Measurements from ENCODE around the gene VASH1. TPM values are rescaled to one million over a fixed set of nuclear protein-coding genes. Genes with fewer than 3 reads are reported as not detected.

VASH1 gene
- total RNA-seq, 1 donor from 2014 or later: 10.3 TPM

DNA sequence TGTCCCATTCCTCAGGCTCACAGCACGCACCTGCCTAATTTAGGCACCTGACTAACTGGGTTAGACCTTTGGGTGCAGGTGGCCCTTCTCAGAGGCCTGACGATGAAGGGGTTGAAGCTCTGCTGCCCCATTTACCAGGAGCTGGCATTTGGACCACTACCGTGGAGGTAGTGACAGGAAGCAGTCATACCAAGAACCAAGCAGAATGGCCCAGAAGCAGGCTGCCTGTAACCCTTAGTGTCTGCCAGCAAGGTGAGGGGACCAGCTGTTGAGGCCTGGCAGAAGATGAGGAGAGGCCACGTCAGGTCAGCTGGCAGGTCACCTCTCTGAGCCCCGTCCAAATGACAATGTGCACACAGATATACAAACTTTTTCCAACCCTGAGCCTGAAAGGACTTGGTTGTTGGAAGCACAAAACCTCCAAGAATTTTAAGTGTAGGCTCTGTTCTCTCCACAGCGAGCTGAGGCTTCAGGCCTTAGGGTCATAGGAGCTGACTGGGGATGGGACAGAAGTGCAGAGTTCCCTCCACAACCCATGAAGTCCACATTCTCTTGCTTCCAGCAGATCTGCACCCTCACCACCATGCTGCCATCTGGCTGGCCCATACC lies 23.1 kb downstream of the VASH1 start:
- peaks cover 11% of the 10 kb centered on the region for H3K36me3 Mint-ChIP-seq
- H3K4me3 Mint-ChIP-seq: no peak overlapping the region

GRCh38 chr14:76784881-76785280 lies 23.6 kb downstream of the VASH1 start:
- H2AFZ ChIP-seq (replicated peaks): no peak overlapping the region
- H3K4me2 ChIP-seq: no peak overlapping the region
- no peak overlapping the region for H3K27ac Mint-ChIP-seq
- no peak overlapping the region for H3K4me3 ChIP-seq
- H4K20me1 ChIP-seq (ENCODE audit: low read depth): no peaks in the 10 kb centered on the region
- peak; percentile 94 for DNase-seq (ENCODE audit: low spot score)
- no peaks in the 10 kb centered on the region for H3K9me3 Mint-ChIP-seq
- H3K4me1 Mint-ChIP-seq: peaks cover 5% of the 10 kb centered on the region
- no peaks in the 10 kb centered on the region for H3K27me3 ChIP-seq
- H3K9ac ChIP-seq: no peak overlapping the region
- no peaks in the 10 kb centered on the region for H3K79me2 ChIP-seq (ENCODE audit: low read depth)
- H3K36me3 ChIP-seq: no peaks in the 10 kb centered on the region
- TF ChIP-seq, protein P1, sequence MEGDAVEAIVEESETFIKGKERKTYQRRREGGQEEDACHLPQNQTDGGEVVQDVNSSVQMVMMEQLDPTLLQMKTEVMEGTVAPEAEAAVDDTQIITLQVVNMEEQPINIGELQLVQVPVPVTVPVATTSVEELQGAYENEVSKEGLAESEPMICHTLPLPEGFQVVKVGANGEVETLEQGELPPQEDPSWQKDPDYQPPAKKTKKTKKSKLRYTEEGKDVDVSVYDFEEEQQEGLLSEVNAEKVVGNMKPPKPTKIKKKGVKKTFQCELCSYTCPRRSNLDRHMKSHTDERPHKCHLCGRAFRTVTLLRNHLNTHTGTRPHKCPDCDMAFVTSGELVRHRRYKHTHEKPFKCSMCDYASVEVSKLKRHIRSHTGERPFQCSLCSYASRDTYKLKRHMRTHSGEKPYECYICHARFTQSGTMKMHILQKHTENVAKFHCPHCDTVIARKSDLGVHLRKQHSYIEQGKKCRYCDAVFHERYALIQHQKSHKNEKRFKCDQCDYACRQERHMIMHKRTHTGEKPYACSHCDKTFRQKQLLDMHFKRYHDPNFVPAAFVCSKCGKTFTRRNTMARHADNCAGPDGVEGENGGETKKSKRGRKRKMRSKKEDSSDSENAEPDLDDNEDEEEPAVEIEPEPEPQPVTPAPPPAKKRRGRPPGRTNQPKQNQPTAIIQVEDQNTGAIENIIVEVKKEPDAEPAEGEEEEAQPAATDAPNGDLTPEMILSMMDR (IDR thresholded peaks at IDR 0.05): peak; percentile 97
- no peak for TF ChIP-seq EZH2phosphoT487 (IDR thresholded peaks at IDR 0.05)
- H3K36me3 Mint-ChIP-seq: peaks cover 11% of the 10 kb centered on the region
- no peak overlapping the region for H3K4me3 Mint-ChIP-seq
- peaks cover 10% of the 10 kb centered on the region for H3K27me3 Mint-ChIP-seq (ENCODE audit: insufficient read depth, low read depth)
- no peaks in the 10 kb centered on the region for H3K4me1 ChIP-seq
- H3K27ac ChIP-seq: no peak overlapping the region
- no peaks in the 10 kb centered on the region for H3K9me3 ChIP-seq (ENCODE audit: low read depth)
- H3F3A ChIP-seq (ENCODE audit: low read depth): no peaks in the 10 kb centered on the region

More for the DNA sequence above, 23.1 kb downstream of the VASH1 start:
- TF ChIP-seq, protein P1 (IDR thresholded peaks at IDR 0.05): no peak
- no peak for TF ChIP-seq EZH2phosphoT487 (IDR thresholded peaks at IDR 0.05)
- no peak for TF ChIP-seq EZH2 (IDR thresholded peaks at IDR 0.05)
- Mint-ChIP-seq H3K9me3 (no peaks in the 10 kb centered on the region), H3K4me1 (peaks cover 5% of the 10 kb centered on the region), H3K27me3 (ENCODE audit: insufficient read depth, low read depth) (peaks cover 10% of the 10 kb centered on the region), H3K27ac (no peak overlapping the region)
- H4K20me1 ChIP-seq (ENCODE audit: low read depth): no peaks in the 10 kb centered on the region
- H3K79me2 ChIP-seq (ENCODE audit: low read depth): no peaks in the 10 kb centered on the region
- H3K4me3 ChIP-seq: no peak overlapping the region
- no peaks in the 10 kb centered on the region for H3K36me3 ChIP-seq
- no peaks in the 10 kb centered on the region for H3K9me3 ChIP-seq (ENCODE audit: low read depth)
- no peak overlapping the region for H3K4me2 ChIP-seq
- no peaks in the 10 kb centered on the region for H3K4me1 ChIP-seq
- no peak for DNase-seq (ENCODE audit: low spot score)
- no peak overlapping the region for H3K27ac ChIP-seq
- no peak overlapping the region for H3K9ac ChIP-seq
- H3F3A ChIP-seq (ENCODE audit: low read depth): no peaks in the 10 kb centered on the region
- no peaks in the 10 kb centered on the region for H3K27me3 ChIP-seq
- H2AFZ ChIP-seq (replicated peaks): no peak overlapping the region

GRCh38 chr14:76786601-76787000 lies 25.3 kb downstream of the VASH1 start:
- Mint-ChIP-seq H3K27ac (no peak overlapping the region), H3K36me3 (peaks cover 23% of the 10 kb centered on the region), H3K9me3 (no peaks in the 10 kb centered on the region), H3K4me3 (no peak overlapping the region), H3K27me3 (ENCODE audit: insufficient read depth, low read depth) (peaks cover 7% of the 10 kb centered on the region), H3K4me1 (peaks cover 5% of the 10 kb centered on the region)
- H3K36me3 ChIP-seq: no peaks in the 10 kb centered on the region
- no peaks in the 10 kb centered on the region for H3K4me1 ChIP-seq
- no peaks in the 10 kb centered on the region for H3K9me3 ChIP-seq (ENCODE audit: low read depth)
- no peak overlapping the region for H3K4me3 ChIP-seq
- H3F3A ChIP-seq (ENCODE audit: low read depth): no peaks in the 10 kb centered on the region
- DNase-seq (ENCODE audit: low spot score): no peak
- TF ChIP-seq, protein P1 (IDR thresholded peaks at IDR 0.05): no peak
- no peak for TF ChIP-seq EZH2 (IDR thresholded peaks at IDR 0.05)
- TF ChIP-seq EZH2phosphoT487 (IDR thresholded peaks at IDR 0.05): no peak
- no peaks in the 10 kb centered on the region for H3K27me3 ChIP-seq
- H3K4me2 ChIP-seq: no peak overlapping the region
- no peaks in the 10 kb centered on the region for H3K79me2 ChIP-seq (ENCODE audit: low read depth)
- no peak overlapping the region for H3K27ac ChIP-seq
- no peaks in the 10 kb centered on the region for H4K20me1 ChIP-seq (ENCODE audit: low read depth)
- H2AFZ ChIP-seq (replicated peaks): no peak overlapping the region
- H3K9ac ChIP-seq: no peak overlapping the region
